H1 (cell line): ENCODE results near the gene IFI16. TPM values are rescaled to one million over a fixed set of nuclear protein-coding genes. Genes with fewer than 3 reads are reported as not detected.

Experiments
- CTCF ChIA-PET: fragments of 300-600 bp; sonication (Branson Sonifier 250); formaldehyde crosslinking; loops from one replicate; lab custom pipeline; 2021; ENCODE audit not compliant: partially characterized antibody; lab: Charles Lee
- POLR2A ChIA-PET: fragments of 300-600 bp; sonication (Branson Sonifier 250); formaldehyde crosslinking; loops from one replicate; lab custom pipeline; 2021; ENCODE audit warnings: inconsistent platforms; ENCODE audit not compliant: partially characterized antibody; lab: Charles Lee
- DNase-seq, 2 experiments: peaks; one replicate each; pipeline versions ENCODE4 v3.0.0 to v3.0.0-alpha.2; 2010 to 2022; ENCODE audit warnings: low spot score in 2 of 2, low read depth in 1 of 2, mixed read lengths in 1 of 2
- FAIRE-seq: peaks from 2 replicates; lab custom pipeline; 2011; peaks lifted over from hg19 to GRCh38; lab: Jason Lieb, UNC
- H2AFZ ChIP-seq: 2 replicates; pipeline ENCODE4 v1.8.1; 2012; ENCODE audit warnings: low read length, inconsistent platforms
- H2AK5ac ChIP-seq: 2 replicates; pipeline ENCODE4 v1.6.1; 2013; ENCODE audit warnings: low read depth, low read length
- H2BK120ac ChIP-seq: replicated peaks from 2 replicates; pipeline ENCODE3; 2013; ENCODE audit warnings: low read depth, low read length, inconsistent platforms
- H2BK12ac ChIP-seq: 2 replicates; pipeline ENCODE4 v1.6.1; 2013; ENCODE audit warnings: low read depth, low read length
- H2BK15ac ChIP-seq: 2 replicates; pipeline ENCODE4 v1.6.1; 2013; ENCODE audit warnings: low read length
- H2BK20ac ChIP-seq: 2 replicates; pipeline ENCODE4 v1.6.1; 2013; ENCODE audit warnings: low read length
- H2BK5ac ChIP-seq: 2 replicates; pipeline ENCODE4 v1.6.1; 2013; ENCODE audit warnings: low read depth, low read length
- H3K14ac ChIP-seq: 2 replicates; pipeline ENCODE4 v1.6.1; 2013; ENCODE audit warnings: inconsistent platforms; ENCODE audit not compliant: insufficient read length
- H3K18ac ChIP-seq: 2 replicates; pipeline ENCODE4 v1.6.1; 2013; ENCODE audit warnings: low read length; ENCODE audit errors: extremely low read depth
- H3K23ac ChIP-seq: 2 replicates; pipeline ENCODE4 v1.6.1; 2013; ENCODE audit warnings: inconsistent platforms; ENCODE audit not compliant: insufficient read length
- H3K23me2 ChIP-seq: 2 replicates; pipeline ENCODE4 v1.6.1; 2013; ENCODE audit warnings: low read depth, low read length
- H3K27ac ChIP-seq: 2 replicates; pipeline ENCODE4 v1.6.1; 2011; ENCODE audit warnings: low read depth, low read length, inconsistent platforms
- H3K27me3 ChIP-seq, 4 experiments: replicated peaks in 1 of 4; 1 replicate in 1 of 4; 2 replicates in 3 of 4; pipeline versions ENCODE4 v1.6.1 to v1.8.1; 2011 to 2013; ENCODE audit warnings: low read length in 3 of 4, mild to moderate bottlenecking in 3 of 4, inconsistent platforms in 2 of 4, mixed read lengths in 2 of 4, moderate library complexity in 1 of 4; ENCODE audit not compliant: control insufficient read depth in 3 of 4, insufficient read depth in 3 of 4; ENCODE audit errors: extremely low read depth in 1 of 4
- H3K36me3 ChIP-seq, 4 experiments: 2 replicates each; pipeline versions ENCODE4 v1.6.1 to v1.8.1; 2011 to 2013; ENCODE audit warnings: mild to moderate bottlenecking in 4 of 4, low read length in 3 of 4, moderate library complexity in 2 of 4, control low read depth in 1 of 4, inconsistent platforms in 1 of 4; ENCODE audit not compliant: insufficient read depth in 4 of 4, control insufficient read depth in 2 of 4
- H3K4ac ChIP-seq: replicated peaks from 2 replicates; pipeline ENCODE3; 2013; ENCODE audit warnings: low read length, low read depth, mixed read lengths, inconsistent platforms; ENCODE audit not compliant: insufficient read length
- H3K4me1 ChIP-seq, 4 experiments: replicated peaks in 1 of 4; 1 replicate in 1 of 4; 2 replicates in 3 of 4; pipeline versions ENCODE4 v1.6.1 to v1.8.1; 2011 to 2013; ENCODE audit warnings: low read length in 3 of 4, inconsistent platforms in 2 of 4, mixed read lengths in 1 of 4; ENCODE audit not compliant: insufficient read depth in 4 of 4, control insufficient read depth in 3 of 4
- H3K4me2 ChIP-seq, 2 experiments: 2 replicates each; pipeline versions ENCODE4 v1.6.1 to v1.8.1; 2011 to 2013; ENCODE audit warnings: low read depth in 2 of 2, low read length in 2 of 2, control low read depth in 1 of 2, inconsistent platforms in 1 of 2, mild to moderate bottlenecking in 1 of 2; ENCODE audit not compliant: insufficient read depth in 1 of 2
- H3K4me3 ChIP-seq, 4 experiments: fragments of 200-600, 300-600 bp in 1 of 4; sonication (generic), shearing (Covaris generic), sonication (Bioruptor Twin) in 1 of 4; 2 replicates each; pipeline versions ENCODE4 v1.5.1 to v1.8.1; 2011 to 2016; ENCODE audit warnings: low read length in 4 of 4, low read depth in 3 of 4, control low read depth in 2 of 4, inconsistent platforms in 2 of 4, mild to moderate bottlenecking in 2 of 4, mixed read lengths in 1 of 4, moderate library complexity in 1 of 4; ENCODE audit not compliant: insufficient read depth in 2 of 4; ENCODE audit errors: extremely low read depth in 1 of 4
- H3K56ac ChIP-seq: replicated peaks from 2 replicates; pipeline ENCODE3; 2013; ENCODE audit warnings: low read depth, mild to moderate bottlenecking, mixed read lengths, low read length, inconsistent platforms; ENCODE audit not compliant: insufficient read length
- H3K79me1 ChIP-seq: 2 replicates; pipeline ENCODE4 v1.6.1; 2013; ENCODE audit warnings: low read depth, low read length, control low read depth
- H3K79me2 ChIP-seq, 2 experiments: 2 replicates each; pipeline versions ENCODE4 v1.6.1 to v1.8.1; 2012 to 2013; ENCODE audit warnings: low read length in 2 of 2, mild to moderate bottlenecking in 2 of 2, inconsistent platforms in 1 of 2; ENCODE audit not compliant: insufficient read depth in 2 of 2, control insufficient read depth in 1 of 2
- H3K9ac ChIP-seq, 4 experiments: replicated peaks in 1 of 4; 1 replicate in 1 of 4; 2 replicates in 3 of 4; pipeline versions ENCODE4 v1.6.1 to v1.8.1; 2011 to 2013; ENCODE audit warnings: low read depth in 3 of 4, low read length in 3 of 4, control low read depth in 2 of 4, mild to moderate bottlenecking in 2 of 4, moderate library complexity in 2 of 4, inconsistent platforms in 1 of 4; ENCODE audit errors: extremely low read depth in 1 of 4
- H3K9me3 ChIP-seq, 2 experiments: 2 replicates each; pipeline versions ENCODE4 v1.6.1 to v1.8.1; 2012 to 2013; ENCODE audit warnings: mild to moderate bottlenecking in 2 of 2, moderate library complexity in 2 of 2, control low read depth in 1 of 2, inconsistent platforms in 1 of 2, low read depth in 1 of 2, low read length in 1 of 2, mixed read lengths in 1 of 2; ENCODE audit not compliant: insufficient read depth in 2 of 2
- H4K20me1 ChIP-seq, 2 experiments: replicated peaks in 1 of 2; 2 replicates each; pipeline versions ENCODE3 to v1.8.1; 2011 to 2013; ENCODE audit warnings: inconsistent platforms in 2 of 2, low read length in 2 of 2, mild to moderate bottlenecking in 1 of 2; ENCODE audit not compliant: insufficient read depth in 2 of 2, control insufficient read depth in 1 of 2
- H4K5ac ChIP-seq: 2 replicates; pipeline ENCODE4 v1.6.1; 2013; ENCODE audit warnings: low read length, low read depth, mixed read lengths, inconsistent platforms; ENCODE audit not compliant: insufficient read length
- H4K8ac ChIP-seq: 2 replicates; pipeline ENCODE4 v1.8.0; 2013; ENCODE audit warnings: mild to moderate bottlenecking, moderate library complexity, low read length, inconsistent platforms; ENCODE audit not compliant: insufficient read depth; ENCODE audit errors: extremely low read depth
- H4K91ac ChIP-seq: replicated peaks from 2 replicates; pipeline ENCODE3; 2013; ENCODE audit warnings: low read length, mixed read lengths, inconsistent platforms; ENCODE audit not compliant: insufficient read length
- CTBP2 ChIP-seq: IDR thresholded peaks from 2 replicates; pipeline ENCODE4 v1.7.0; 2011; ENCODE audit warnings: borderline replicate concordance, mild to moderate bottlenecking, moderate library complexity, mixed read lengths, low read length; ENCODE audit not compliant: insufficient read depth, insufficient read length
- HDAC2 ChIP-seq, 2 experiments: fragments of 300-600 bp in 1 of 2; sonication (generic) in 1 of 2; IDR thresholded peaks; 2 replicates each; pipeline ENCODE4 v1.6.1; 2011 to 2012; ENCODE audit warnings: low read depth in 2 of 2, low read length in 2 of 2, mild to moderate bottlenecking in 2 of 2, moderate library complexity in 2 of 2, borderline replicate concordance in 1 of 2, inconsistent platforms in 1 of 2
- YY1 ChIP-seq: IDR thresholded peaks from 2 replicates; pipeline ENCODE4 v1.6.1; 2011; ENCODE audit warnings: low read depth, mild to moderate bottlenecking, low read length
- WGBS, 2 experiments: shearing (Covaris generic) in 1 of 2; methylation state at CpG; one replicate each; pipeline versions ENCODE4 v1.1.6 to v1.1.7; 2013 to 2015; ENCODE audit warnings: low lambda C conversion rate in 2 of 2, mixed read lengths in 2 of 2, inconsistent platforms in 1 of 2, low coverage in 1 of 2, missing lambda C conversion rate in 1 of 2; ENCODE audit not compliant: insufficient replicate concordance in 2 of 2, insufficient coverage in 1 of 2, insufficient read length in 1 of 2; ENCODE audit errors: extremely low coverage in 1 of 2, missing lambda C conversion rate in 1 of 2; 5-methylcytosine and 5-hydroxymethylcytosine counted together
- polyA plus RNA-seq, 7 experiments: library from polyadenylated mRNA; depleted of rRNA in 3 of 7; stranded (reverse) in 5 of 7; unstranded in 2 of 7; fragments of >200 nt in 5 of 7; fragments of 200-250 nt in 2 of 7; gene quantifications; 1 replicate in 5 of 7; 2 replicates in 1 of 7; 4 replicates in 1 of 7; pipeline versions ENCODE4 v1.2.1 to v1.2.3, GENCODE V29; 2011 to 2013; ENCODE audit warnings: missing spikeins in 2 of 7, mixed read lengths in 2 of 7
- total RNA-seq: library from RNA; stranded (reverse); fragmentation: NEBNext Ultra II Directional; extraction: Animal tissue kit (Norgen Biotek cat#: 25700); gene quantifications from 2 replicates; pipeline ENCODE4 v1.2.1, GENCODE V29; 2021

Gene IFI16
- total and polyA plus RNA-seq, 2 of the 8 experiments (the other 6 are each of a cell fraction or from before 2014, with no cell fraction given), result 0.63 to 0.74 TPM

GRCh38 chr1:158996998-158997397 is 12.7 kb upstream of the IFI16 start:
- ChIA-PET CTCF (interaction anchor here (0.7 to 2.8 kb wide), 7 partner anchors 9 to 491 kb away, joined by 3 to 27 read pairs (median 5); no protein-coding TSS in a partner anchor), POLR2A (no interaction called here)
- H4K5ac ChIP-seq, result no peak overlapping the region
- no peak overlapping the region for H3K4me2 ChIP-seq
- H4K20me1 ChIP-seq, result no peaks in the 10 kb centered on the region
- H2BK15ac ChIP-seq, result no peak overlapping the region
- no peak overlapping the region for H4K91ac ChIP-seq
- no peaks in the 10 kb centered on the region for H3K79me2 ChIP-seq
- no peak overlapping the region for H2BK12ac ChIP-seq
- no peak overlapping the region for H3K4ac ChIP-seq
- H3K14ac ChIP-seq, result no peak overlapping the region
- H2BK20ac ChIP-seq, result no peak overlapping the region
- H3K9ac ChIP-seq, result no peak overlapping the region
- peaks cover 5% of the 10 kb centered on the region for H3K23me2 ChIP-seq
- no peaks in the 10 kb centered on the region for H3K9me3 ChIP-seq
- no peak for DNase-seq
- no peaks in the 10 kb centered on the region for H3K27me3 ChIP-seq
- no peak for TF ChIP-seq YY1
- TF ChIP-seq HDAC2 (IDR thresholded peaks at IDR 0.05; ENCODE audit: borderline replicate concordance in 1 of 2, low read depth in 2 of 2, low read length in 2 of 2), result no peak
- TF ChIP-seq CTBP2, result no peak
- no peak overlapping the region for H3K23ac ChIP-seq
- no peak overlapping the region for H3K56ac ChIP-seq
- H3K18ac ChIP-seq, result no peak overlapping the region
- H3K4me1 ChIP-seq, result peaks cover 0 to 9% (median 2%) of the 10 kb centered on the region in 4 experiments; a peak in 3 of 7 replicates
- no peak overlapping the region for H2AK5ac ChIP-seq
- no peak overlapping the region for H2BK120ac ChIP-seq
- H2AFZ ChIP-seq, result no peak overlapping the region
- H2BK5ac ChIP-seq, result no peak overlapping the region
- no peak overlapping the region for H3K4me3 ChIP-seq
- no peak overlapping the region for H4K8ac ChIP-seq
- no peak for FAIRE-seq
- WGBS, 2 experiments, result 77% methylated on average over 5 of the region's 5 CpGs; no CpG with 5 or more reads in 1 of the 2 experiments
- no peak overlapping the region for H3K27ac ChIP-seq
- H3K36me3 ChIP-seq, result no peaks in the 10 kb centered on the region
- no peaks in the 10 kb centered on the region for H3K79me1 ChIP-seq
